Stimulated activated effector memory CD8-positive, alpha-beta T cell treated with anti-CD3 and anti-CD28 coated beads, Interleukin-12 subunit alpha, Interleukin-12 subunit beta, amount 100 ng/mL, for 72 hours (primary cell): ENCODE measurements around the gene SASH1.
"Not testable (repeated sequence)": the region's sequence is repeated elsewhere in the genome, so short reads cannot be mapped to it uniquely, and the experiment has no call there.

Experiments
- ATAC-seq: fragments of 150-1000 bp; cut with Tn5 transposase; 2 replicates; pipeline ENCODE4 v1.10.0; 2021
- DNase-seq, 2 donors: peaks; one replicate each; pipeline ENCODE4 v3.0.0; 2021 to 2022; ENCODE audit warnings: low spot score in 2 of 2
- H3K27ac Mint-ChIP-seq: one replicate; pipeline ENCODE4 v1.8.0; 2022; ENCODE audit warnings: mild to moderate bottlenecking, mixed read lengths
- H3K36me3 Mint-ChIP-seq: one replicate; pipeline ENCODE4 v1.8.0; 2022; ENCODE audit warnings: mild to moderate bottlenecking, mixed read lengths
- H3K4me1 Mint-ChIP-seq: one replicate; pipeline ENCODE4 v1.8.0; 2022; ENCODE audit warnings: mixed read lengths
- H3K4me3 Mint-ChIP-seq: one replicate; pipeline ENCODE4 v1.8.0; 2022; ENCODE audit warnings: mild to moderate bottlenecking, mixed read lengths
- H3K9me3 Mint-ChIP-seq: one replicate; pipeline ENCODE4 v1.8.0; 2022; ENCODE audit warnings: mixed read lengths

The SASH1 gene

GRCh38 chr6:148572676-148573335 lies 230.2 kb downstream of the SASH1 start:
- H3K4me3 Mint-ChIP-seq = no peak overlapping the region
- ATAC-seq (no peak), DNase-seq (no peak)
- no peaks in the 10 kb centered on the region for H3K36me3 Mint-ChIP-seq
- no peaks in the 10 kb centered on the region for H3K9me3 Mint-ChIP-seq
- H3K27ac Mint-ChIP-seq = no peak overlapping the region
- H3K4me1 Mint-ChIP-seq = peaks cover 18% of the 10 kb centered on the region

GRCh38 chr6:148573922-148574321 lies 231.3 kb downstream of the SASH1 start:
- Mint-ChIP-seq H3K9me3 (no peaks in the 10 kb centered on the region), H3K4me3 (no peak overlapping the region), H3K27ac (no peak overlapping the region), H3K4me1 (peaks cover 24% of the 10 kb centered on the region), H3K36me3 (no peaks in the 10 kb centered on the region)
- no peak for ATAC-seq
- no peak for DNase-seq

GRCh38 chr6:148577687-148578488 lies 235.2 kb downstream of the SASH1 start:
- Mint-ChIP-seq H3K9me3 (no peaks in the 10 kb centered on the region), H3K4me3 (no peak overlapping the region), H3K36me3 (no peaks in the 10 kb centered on the region), H3K27ac (no peak overlapping the region), H3K4me1 (peaks cover 11% of the 10 kb centered on the region)
- ATAC-seq (peak; percentile 97), DNase-seq (peak in 1 of 2 donors; percentile 62)

GRCh38 chr6:148578489-148578814 lies 235.8 kb downstream of the SASH1 start:
- Mint-ChIP-seq H3K27ac (no peak overlapping the region), H3K4me3 (no peak overlapping the region)
- peak; percentile 44 for ATAC-seq

GRCh38 chr6:148578837-148579565 lies 236.4 kb downstream of the SASH1 start:
- DNase-seq (no peak), ATAC-seq (no peak)
- H3K27ac Mint-ChIP-seq = no peak overlapping the region
- H3K4me3 Mint-ChIP-seq = no peak overlapping the region
- H3K36me3 Mint-ChIP-seq = no peaks in the 10 kb centered on the region
- H3K9me3 Mint-ChIP-seq = no peaks in the 10 kb centered on the region
- peaks cover 11% of the 10 kb centered on the region for H3K4me1 Mint-ChIP-seq

More at GRCh38 chr6:148578489-148578814, 235.8 kb downstream of the SASH1 start:
- H3K9me3 Mint-ChIP-seq = no peaks in the 10 kb centered on the region
- no peaks in the 10 kb centered on the region for H3K36me3 Mint-ChIP-seq
- peaks cover 11% of the 10 kb centered on the region for H3K4me1 Mint-ChIP-seq
- no peak for DNase-seq

- DNase-seq = no peak
- H3K4me1 Mint-ChIP-seq = peaks cover 11% of the 10 kb centered on the region
- ATAC-seq = no peak
These were observed 237.8 kb downstream of the SASH1 start for GRCh38 chr6:148580442-148580841.

GRCh38 chr6:148583631-148584030 lies 241.0 kb downstream of the SASH1 start:
- DNase-seq = no peak
- Mint-ChIP-seq H3K4me3 (no peak overlapping the region), H3K9me3 (peaks cover 14% of the 10 kb centered on the region), H3K4me1 (peaks cover under 1% of the 10 kb centered on the region), H3K27ac (no peak overlapping the region), H3K36me3 (no peaks in the 10 kb centered on the region)
- no peak for ATAC-seq

More at GRCh38 chr6:148580442-148580841, 237.8 kb downstream of the SASH1 start:
- no peak overlapping the region for H3K27ac Mint-ChIP-seq
- H3K9me3 Mint-ChIP-seq = peaks cover 7% of the 10 kb centered on the region
- H3K4me3 Mint-ChIP-seq = no peak overlapping the region
- no peaks in the 10 kb centered on the region for H3K36me3 Mint-ChIP-seq

GRCh38 chr6:148585641-148586040 lies 243.0 kb downstream of the SASH1 start:
- H3K27ac Mint-ChIP-seq, H3K4me3 Mint-ChIP-seq, H3K36me3 Mint-ChIP-seq, DNase-seq, H3K4me1 Mint-ChIP-seq, ATAC-seq: not testable (repeated sequence)
- H3K9me3 Mint-ChIP-seq = peaks cover 14% of the 10 kb centered on the region

GRCh38 chr6:148590883-148591282 lies 248.2 kb downstream of the SASH1 start:
- Mint-ChIP-seq H3K4me1 (peaks cover 6% of the 10 kb centered on the region), H3K4me3 (no peak overlapping the region), H3K36me3 (no peaks in the 10 kb centered on the region), H3K27ac (no peak overlapping the region), H3K9me3 (peaks cover 3% of the 10 kb centered on the region)
- no peak for ATAC-seq
- no peak for DNase-seq

GRCh38 chr6:148591656-148592055 lies 249.0 kb downstream of the SASH1 start:
- Mint-ChIP-seq H3K4me3 (no peak overlapping the region), H3K4me1 (peaks cover 6% of the 10 kb centered on the region), H3K9me3 (peaks cover 3% of the 10 kb centered on the region), H3K36me3 (no peaks in the 10 kb centered on the region), H3K27ac (no peak overlapping the region)
- ATAC-seq (peak; percentile 64), DNase-seq (no peak)

GRCh38 chr6:148593130-148593812 lies 250.6 kb downstream of the SASH1 start:
- Mint-ChIP-seq H3K36me3 (no peaks in the 10 kb centered on the region), H3K9me3 (no peaks in the 10 kb centered on the region), H3K4me1 (peaks cover 6% of the 10 kb centered on the region), H3K4me3 (no peak overlapping the region), H3K27ac (no peak overlapping the region)
- no peak for ATAC-seq
- no peak for DNase-seq

- ATAC-seq (no peak), DNase-seq (no peak)
- Mint-ChIP-seq H3K9me3 (no peaks in the 10 kb centered on the region), H3K4me1 (peaks cover 6% of the 10 kb centered on the region), H3K36me3 (no peaks in the 10 kb centered on the region), H3K4me3 (no peak overlapping the region), H3K27ac (no peak overlapping the region)
These were observed 251.2 kb downstream of the SASH1 start for GRCh38 chr6:148593813-148594170.

GRCh38 chr6:148595550-148595949 lies 252.9 kb downstream of the SASH1 start:
- DNase-seq = no peak
- Mint-ChIP-seq H3K9me3 (no peaks in the 10 kb centered on the region), H3K4me3 (no peak overlapping the region), H3K4me1 (peaks cover 1% of the 10 kb centered on the region), H3K36me3 (no peaks in the 10 kb centered on the region), H3K27ac (no peak overlapping the region)
- ATAC-seq = no peak

- no peak overlapping the region for H3K27ac Mint-ChIP-seq
- ATAC-seq (no peak), DNase-seq (no peak)
- peaks cover 2% of the 10 kb centered on the region for H3K4me1 Mint-ChIP-seq
- no peak overlapping the region for H3K4me3 Mint-ChIP-seq
- no peaks in the 10 kb centered on the region for H3K36me3 Mint-ChIP-seq
- H3K9me3 Mint-ChIP-seq = no peaks in the 10 kb centered on the region
These were observed 254.3 kb downstream of the SASH1 start for GRCh38 chr6:148596891-148597455.

- H3K4me3 Mint-ChIP-seq = no peak overlapping the region
- H3K4me1 Mint-ChIP-seq = peaks cover 5% of the 10 kb centered on the region
- no peaks in the 10 kb centered on the region for H3K36me3 Mint-ChIP-seq
- ATAC-seq (no peak), DNase-seq (no peak)
- H3K9me3 Mint-ChIP-seq = no peaks in the 10 kb centered on the region
- H3K27ac Mint-ChIP-seq = no peak overlapping the region
These were observed 256.1 kb downstream of the SASH1 start for GRCh38 chr6:148598724-148599123.
